Prostate gland (tissue), 2 donors: Measurements from ENCODE around the gene SEM1.

Experiments used
- CTCF ChIP-seq, 4 experiments: fragments of 200-600 bp in 2 of 4; fragments of 450-650 bp in 2 of 4; sonication (generic) in 2 of 4; IDR thresholded peaks; 1 replicate in 3 of 4; 2 replicates in 1 of 4; pipeline ENCODE4 v1.5.1; 2016 to 2019; ENCODE audit warnings: antibody characterized with exemption in 4 of 4, mild to moderate bottlenecking in 2 of 4, moderate library complexity in 2 of 4
- POLR2A ChIP-seq: fragments of 450-650 bp; IDR thresholded peaks from one replicate; pipeline ENCODE4 v1.6.1; 2016; ENCODE audit warnings: antibody characterized with exemption, mild to moderate bottlenecking
- POLR2AphosphoS5 ChIP-seq: sonication (generic); formaldehyde crosslinking; IDR thresholded peaks from one replicate; pipeline ENCODE4 v1.6.1; 2017; ENCODE audit warnings: antibody characterized with exemption

DNA sequence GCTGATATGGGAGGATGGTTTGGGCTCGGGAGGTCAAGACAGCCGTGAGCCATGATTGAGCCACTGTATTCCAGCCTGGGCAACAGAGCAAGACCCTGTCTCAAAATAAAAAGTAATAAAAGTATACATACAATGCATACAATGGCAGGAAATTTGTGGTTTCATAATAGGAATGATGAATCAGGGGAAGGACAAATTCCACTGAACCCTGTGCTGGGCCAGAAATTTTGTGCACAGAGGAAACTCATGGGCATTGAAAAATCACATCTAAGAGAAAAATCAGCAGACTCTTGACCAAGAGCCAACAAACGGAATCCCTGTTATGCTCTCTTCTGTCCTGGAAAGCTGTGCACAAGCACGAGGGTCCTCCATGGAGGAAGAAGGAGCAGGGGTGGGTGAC lies 35.1 kb downstream of the SEM1 start:
- TF ChIP-seq CTCF (IDR thresholded peaks at IDR 0.05) = no peak
- TF ChIP-seq POLR2A = no peak
- no peak for TF ChIP-seq POLR2AphosphoS5
